Gastroesophageal sphincter (tissue), 3 donors: ENCODE measurements around the gene RAB6B.

ENCODE experiments used
- EP300 ChIP-seq: sonication (generic); formaldehyde crosslinking; IDR thresholded peaks from one replicate; pipeline ENCODE4 v1.6.1; 2017; ENCODE audit warnings: antibody characterized with exemption, mild to moderate bottlenecking
- POLR2A ChIP-seq, 2 donors: fragments of 450-650 bp; IDR thresholded peaks; one replicate each; pipeline ENCODE4 v1.6.1; 2017; ENCODE audit warnings: antibody characterized with exemption in 2 of 2, mild to moderate bottlenecking in 2 of 2, moderate library complexity in 1 of 2
- POLR2AphosphoS5 ChIP-seq: sonication (generic); formaldehyde crosslinking; IDR thresholded peaks from one replicate; pipeline ENCODE4 v1.6.1; 2017; ENCODE audit warnings: antibody characterized with exemption
- TF ChIP-seq, protein P1 (sequence below), 4 experiments: fragments of 200-600 bp in 2 of 4; fragments of 450-650 bp in 2 of 4; sonication (generic) in 1 of 4; IDR thresholded peaks; one replicate each; pipeline ENCODE4 v1.5.1; 2017 to 2019; ENCODE audit warnings: antibody characterized with exemption in 4 of 4, mild to moderate bottlenecking in 2 of 4, moderate library complexity in 2 of 4

DNA sequence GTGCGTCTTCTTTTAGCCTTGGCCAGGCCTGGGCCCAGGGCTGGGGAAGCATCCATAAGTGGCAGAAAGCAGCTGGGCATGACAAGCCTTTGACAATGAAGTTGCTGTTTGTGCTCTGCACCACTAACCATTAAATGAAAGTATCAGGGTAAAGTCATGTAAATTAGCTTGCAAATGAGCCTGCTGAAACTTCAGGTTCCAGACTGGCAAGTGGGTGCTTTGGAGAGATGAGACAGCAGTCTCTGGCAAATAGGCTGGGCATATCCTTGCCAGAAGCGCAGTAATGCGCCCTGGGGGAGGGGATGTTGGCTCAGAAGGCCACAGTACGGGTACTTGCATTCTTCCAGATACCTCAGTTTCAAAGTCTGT, 40.7 kb downstream of the RAB6B start:
- TF ChIP-seq, protein P1, sequence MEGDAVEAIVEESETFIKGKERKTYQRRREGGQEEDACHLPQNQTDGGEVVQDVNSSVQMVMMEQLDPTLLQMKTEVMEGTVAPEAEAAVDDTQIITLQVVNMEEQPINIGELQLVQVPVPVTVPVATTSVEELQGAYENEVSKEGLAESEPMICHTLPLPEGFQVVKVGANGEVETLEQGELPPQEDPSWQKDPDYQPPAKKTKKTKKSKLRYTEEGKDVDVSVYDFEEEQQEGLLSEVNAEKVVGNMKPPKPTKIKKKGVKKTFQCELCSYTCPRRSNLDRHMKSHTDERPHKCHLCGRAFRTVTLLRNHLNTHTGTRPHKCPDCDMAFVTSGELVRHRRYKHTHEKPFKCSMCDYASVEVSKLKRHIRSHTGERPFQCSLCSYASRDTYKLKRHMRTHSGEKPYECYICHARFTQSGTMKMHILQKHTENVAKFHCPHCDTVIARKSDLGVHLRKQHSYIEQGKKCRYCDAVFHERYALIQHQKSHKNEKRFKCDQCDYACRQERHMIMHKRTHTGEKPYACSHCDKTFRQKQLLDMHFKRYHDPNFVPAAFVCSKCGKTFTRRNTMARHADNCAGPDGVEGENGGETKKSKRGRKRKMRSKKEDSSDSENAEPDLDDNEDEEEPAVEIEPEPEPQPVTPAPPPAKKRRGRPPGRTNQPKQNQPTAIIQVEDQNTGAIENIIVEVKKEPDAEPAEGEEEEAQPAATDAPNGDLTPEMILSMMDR (IDR thresholded peaks at IDR 0.05) = no peak
- TF ChIP-seq EP300 (no peak), POLR2AphosphoS5 (no peak), POLR2A (IDR thresholded peaks at IDR 0.05) (no peak)
